ENCODE measurements around the gene OSBPL6.

OSBPL6 gene

GRCh38 chr2:178361588-178361987 lies 167.3 kb downstream of the OSBPL6 start:
- no peak for DNase-seq

- no peak for DNase-seq
Measured at GRCh38 chr2:178363252-178363651, 168.9 kb downstream of the OSBPL6 start.

GRCh38 chr2:178365116-178365515 lies 170.8 kb downstream of the OSBPL6 start:
- DNase-seq = no peak

- no peak for DNase-seq
Measured at GRCh38 chr2:178366412-178366811, 172.1 kb downstream of the OSBPL6 start.

- DNase-seq = no peak
Measured at GRCh38 chr2:178367344-178367743, 173.0 kb downstream of the OSBPL6 start.

GRCh38 chr2:178374865-178375264 lies 180.6 kb downstream of the OSBPL6 start:
- no peak for DNase-seq

- DNase-seq = no peak
Measured at GRCh38 chr2:178377046-178377445, 182.7 kb downstream of the OSBPL6 start.

GRCh38 chr2:178379162-178380004 lies 185.1 kb downstream of the OSBPL6 start:
- DNase-seq = no peak

GRCh38 chr2:178380763-178381162 lies 186.5 kb downstream of the OSBPL6 start:
- no peak for DNase-seq

- DNase-seq = no peak
Measured at GRCh38 chr2:178383718-178384117, 189.4 kb downstream of the OSBPL6 start.

GRCh38 chr2:178385595-178386148 lies 191.4 kb downstream of the OSBPL6 start:
- DNase-seq = peak; percentile 24

GRCh38 chr2:178386986-178387597 lies 192.8 kb downstream of the OSBPL6 start:
- DNase-seq = no peak

GRCh38 chr2:178388287-178388686 lies 194.0 kb downstream of the OSBPL6 start:
- no peak for DNase-seq

GRCh38 chr2:178391701-178392100 lies 197.4 kb downstream of the OSBPL6 start:
- no peak for DNase-seq

- no peak for DNase-seq
Measured at GRCh38 chr2:178392215-178392614, 197.9 kb downstream of the OSBPL6 start.

GRCh38 chr2:178394859-178395258 lies 200.5 kb downstream of the OSBPL6 start:
- DNase-seq = no peak

- no peak for DNase-seq
Measured at GRCh38 chr2:178395295-178395694, 201.0 kb downstream of the OSBPL6 start.

- no peak for DNase-seq
Measured at GRCh38 chr2:178395941-178396570, 201.7 kb downstream of the OSBPL6 start.

GRCh38 chr2:178397002-178397605 lies 202.8 kb downstream of the OSBPL6 start:
- DNase-seq = peak; percentile 47

GRCh38 chr2:178401994-178402437 lies 207.7 kb downstream of the OSBPL6 start:
- DNase-seq = no peak

- no peak for DNase-seq
Measured at GRCh38 chr2:178403671-178404306, 209.5 kb downstream of the OSBPL6 start.

GRCh38 chr2:178404368-178404767 lies 210.1 kb downstream of the OSBPL6 start:
- peak; percentile 48 for DNase-seq

Measured in fibroblast of skin of back (primary cell).